NOMO-1 treated with DMSO at 0.1 percent for 48 hours (cell line): Measurements from ENCODE around the gene CASK.
A peak's percentile ranks its signal among the peaks of the same experiment; 100 is the strongest.

ENCODE experiments used
- DNase-seq: peaks from one replicate; lab custom pipeline; 2025; ENCODE audit not compliant: unreplicated experiment; lab: John Stamatoyannopoulos, UW

The CASK gene

GRCh38 chrX:41594634-41595033 lies 328.7 kb downstream of the CASK start:
- no peak for DNase-seq

DNA sequence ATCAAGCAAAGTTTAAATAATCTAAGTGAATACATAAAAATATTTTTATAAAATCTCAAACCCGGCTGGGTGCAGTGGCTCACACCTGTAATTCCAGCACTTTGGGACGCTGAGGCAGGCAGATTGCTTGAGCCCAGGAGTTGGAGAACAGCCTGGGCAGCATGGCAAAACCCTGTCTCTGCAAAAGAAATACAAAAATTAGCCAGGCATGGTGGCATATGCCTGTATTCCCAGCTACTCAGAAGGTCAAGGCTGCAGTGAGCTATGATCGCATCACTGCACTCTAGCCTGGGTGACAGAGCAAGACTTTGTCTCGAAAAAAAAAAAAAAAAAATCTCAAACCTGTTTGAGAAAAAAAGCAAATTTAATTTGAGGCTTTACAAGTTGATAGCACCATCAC lies 331.4 kb downstream of the CASK start:
- no peak for DNase-seq

DNA sequence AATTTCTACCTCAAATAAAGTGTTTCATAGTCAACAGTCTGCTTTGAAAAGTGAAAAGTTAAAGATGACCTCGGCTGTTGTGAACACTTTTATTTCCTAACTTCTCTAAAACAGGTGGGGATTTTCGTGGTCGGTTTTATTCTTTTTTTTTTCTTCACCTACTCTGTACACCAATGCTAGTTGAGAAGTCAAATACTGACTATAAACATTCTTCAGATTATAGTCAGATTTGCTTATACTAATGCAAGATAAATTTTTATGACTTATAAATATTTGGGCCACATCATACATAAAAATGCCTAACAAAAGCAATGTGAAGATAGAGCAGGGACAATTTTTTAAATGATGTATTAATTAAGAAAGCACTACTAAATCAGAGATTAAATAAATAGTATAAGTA lies 332.7 kb downstream of the CASK start:
- DNase-seq: no peak

DNA sequence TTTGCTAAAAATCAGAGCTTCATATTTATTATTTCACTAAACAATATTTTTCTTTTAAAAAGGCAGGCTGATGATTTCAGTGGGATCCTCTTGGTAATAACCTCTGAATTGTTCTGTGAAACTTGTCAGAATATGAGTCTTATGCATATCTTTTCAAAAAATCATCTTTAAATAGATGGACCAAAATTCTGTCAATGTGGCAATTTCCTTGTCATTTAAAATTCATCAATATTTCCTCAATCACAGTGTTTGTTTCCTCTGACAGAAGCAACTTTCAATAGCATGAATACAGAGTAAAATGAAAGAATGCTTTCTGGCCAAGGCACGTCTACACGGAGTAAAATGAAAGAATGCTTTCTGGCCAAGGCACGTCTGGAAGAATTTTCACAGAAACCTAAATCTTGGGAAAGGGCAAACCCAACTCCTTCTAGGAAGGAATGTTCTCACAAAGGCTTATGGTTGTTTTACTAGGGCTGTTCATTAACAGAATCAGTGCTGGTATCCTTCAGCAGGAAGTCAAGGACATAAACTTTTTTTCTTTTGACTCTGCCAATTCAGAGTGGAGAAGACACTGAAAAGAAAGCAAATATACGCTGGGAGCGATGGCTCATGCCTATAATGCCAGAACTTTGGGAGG lies 333.6 kb downstream of the CASK start:
- no peak for DNase-seq

- no peak for DNase-seq
Measured at GRCh38 chrX:41588271-41588670, 335.1 kb downstream of the CASK start.

DNA sequence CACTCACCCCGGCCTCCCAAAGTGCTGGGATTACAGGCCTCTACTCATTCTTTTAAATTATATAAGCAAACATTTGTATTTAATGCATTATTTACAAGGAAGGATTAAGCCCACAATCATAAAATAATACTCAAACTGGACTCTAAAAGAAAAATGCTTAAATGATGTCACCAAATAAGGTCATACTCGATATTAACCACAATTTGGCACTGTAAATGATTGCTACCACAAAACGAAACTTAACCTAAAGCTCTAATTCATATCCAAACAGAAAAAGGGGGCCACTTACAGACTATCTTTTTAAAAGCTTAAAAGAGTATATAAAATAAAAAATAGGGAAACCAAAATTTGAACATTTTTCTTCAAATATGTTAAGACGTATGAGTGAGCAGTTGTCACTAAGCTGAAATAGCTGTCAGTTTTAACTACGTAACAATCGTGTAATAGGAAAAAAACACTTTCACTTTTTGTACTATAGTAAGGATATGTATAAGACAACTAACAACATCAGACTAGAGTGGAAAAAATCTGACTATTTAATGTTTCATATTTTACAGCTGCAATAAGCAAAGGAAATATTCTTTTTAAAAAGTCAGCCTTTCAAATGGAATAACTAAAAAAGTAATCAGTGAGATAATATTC lies 342.8 kb downstream of the CASK start:
- DNase-seq: no peak

GRCh38 chrX:41563876-41564275 lies 359.5 kb downstream of the CASK start:
- no peak for DNase-seq

GRCh38 chrX:41561045-41561444 lies 362.3 kb downstream of the CASK start:
- peak; percentile 51 for DNase-seq

- DNase-seq: peak; percentile 85
Measured at GRCh38 chrX:41559235-41560052, 363.9 kb downstream of the CASK start.

DNA sequence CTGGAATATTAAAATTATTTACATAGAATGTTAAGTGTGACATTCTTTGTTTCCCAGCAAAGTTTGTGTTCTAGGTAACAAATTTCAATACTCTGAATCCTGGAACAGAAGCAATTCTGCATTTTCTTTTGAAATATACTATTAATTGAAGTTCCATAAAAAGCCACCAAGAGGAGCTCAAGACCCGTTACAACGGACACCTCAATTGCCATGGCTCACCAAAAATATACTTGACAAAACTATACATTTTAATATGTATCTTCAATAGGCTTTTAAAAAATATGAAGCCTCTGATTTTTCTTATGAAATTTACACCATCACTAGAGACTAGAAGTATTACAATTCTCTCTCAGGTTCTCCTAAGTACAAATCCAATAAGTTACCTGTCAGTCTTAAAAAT lies 364.8 kb downstream of the CASK start:
- peak; percentile 37 for DNase-seq

DNA sequence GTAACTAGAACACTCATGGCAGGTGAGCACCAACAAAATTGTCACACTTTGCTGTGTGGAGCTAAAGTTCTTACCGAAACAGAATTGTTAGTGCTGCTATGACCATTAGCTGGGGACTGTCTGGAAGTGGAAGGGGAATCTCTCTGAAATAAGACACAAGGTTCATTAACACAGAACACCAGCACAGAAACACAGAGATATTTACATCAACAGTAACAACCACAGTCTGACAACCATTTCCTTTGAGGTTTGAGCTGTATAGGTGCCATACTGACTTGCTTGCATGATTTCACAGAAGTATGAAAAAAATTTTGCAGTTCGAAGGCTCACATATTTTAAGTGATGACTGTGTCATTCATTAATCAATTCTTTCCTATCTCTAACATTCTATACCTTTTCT lies 366.4 kb downstream of the CASK start:
- DNase-seq: no peak

- DNase-seq: no peak
Measured at GRCh38 chrX:41553688-41554087, 369.7 kb downstream of the CASK start.

- no peak for DNase-seq
Measured at GRCh38 chrX:41548411-41548810, 374.9 kb downstream of the CASK start.

DNA sequence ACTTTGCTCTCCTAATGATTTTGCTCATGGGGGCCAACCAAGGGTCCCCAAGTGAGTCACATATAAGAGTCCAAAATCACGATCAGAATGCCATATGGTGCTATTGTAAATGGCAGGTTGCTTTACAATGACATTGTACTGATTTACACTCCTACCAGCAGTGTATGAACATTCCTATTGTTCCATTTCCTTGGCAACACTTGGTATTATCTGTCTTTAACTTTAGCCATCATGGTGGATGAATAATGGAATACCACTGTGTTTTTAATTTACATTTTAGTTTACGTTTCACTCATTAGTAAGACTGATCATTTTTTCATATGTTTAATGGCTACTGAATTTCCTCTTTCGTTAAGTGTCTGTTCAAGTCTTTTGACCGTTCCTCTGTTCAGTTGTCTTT lies 379.7 kb downstream of the CASK start:
- no peak for DNase-seq

- no peak for DNase-seq
Measured at GRCh38 chrX:41543025-41543424, 380.3 kb downstream of the CASK start.

GRCh38 chrX:41542536-41542935 lies 380.8 kb downstream of the CASK start:
- DNase-seq: no peak

DNA sequence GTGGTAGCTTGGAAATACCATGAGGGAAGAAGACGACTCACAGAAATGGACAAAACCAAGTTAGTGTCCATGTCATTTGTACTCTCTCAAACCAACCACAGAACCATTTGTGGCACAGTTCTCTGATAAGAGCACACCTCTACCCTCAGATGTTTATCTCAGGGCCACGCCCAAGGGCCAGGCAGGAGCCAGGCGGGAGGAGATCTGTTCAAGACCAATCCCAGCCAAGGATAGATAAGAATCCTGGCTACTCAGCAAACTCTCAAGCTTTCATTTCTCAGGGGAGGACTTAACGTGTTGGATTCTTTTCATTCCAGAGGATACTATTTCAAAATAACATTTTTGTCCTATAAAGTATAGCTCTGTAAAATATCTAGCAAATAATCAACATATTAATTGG lies 381.2 kb downstream of the CASK start:
- DNase-seq: no peak

DNA sequence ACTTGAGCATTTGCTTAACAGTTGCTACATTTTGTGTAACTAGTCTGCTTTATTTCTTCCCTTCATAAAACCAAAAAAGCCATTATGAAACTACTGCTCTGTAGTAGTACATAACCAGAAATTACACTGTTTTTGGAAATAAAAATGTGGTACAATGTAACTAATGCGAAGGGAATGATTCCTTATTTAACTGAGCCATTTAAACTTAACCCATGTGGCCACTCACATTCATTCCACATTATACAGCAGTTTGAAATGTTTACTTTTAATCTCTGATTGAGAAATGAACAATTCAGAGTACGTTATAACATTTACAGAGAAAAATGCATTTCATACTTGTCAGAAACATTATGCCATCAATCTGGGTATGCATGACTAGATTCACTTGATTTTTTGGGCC lies 382.0 kb downstream of the CASK start:
- no peak for DNase-seq

- no peak for DNase-seq
Measured at GRCh38 chrX:41538707-41539106, 384.6 kb downstream of the CASK start.

- no peak for DNase-seq
Measured at GRCh38 chrX:41530085-41530484, 393.3 kb downstream of the CASK start.

- no peak for DNase-seq
Measured at GRCh38 chrX:41529221-41529620, 394.1 kb downstream of the CASK start.

GRCh38 chrX:41528784-41529183 lies 394.6 kb downstream of the CASK start:
- DNase-seq: no peak
